ENCODE data around the gene EPN1.
A peak's percentile ranks its signal among the peaks of the same experiment; 100 is the strongest.

Gene EPN1

GRCh38 chr19:55648585-55649267, 26.3 kb upstream of the EPN1 start:
- in situ Hi-C loops (cut with HindIII; ENCODE audit: low pct_ligation_motif_present, low sequenced_read_pairs): no loop called here
- no peak overlapping the region for H3K27ac ChIP-seq
- H3K4me3 ChIP-seq (ENCODE audit: low read depth, low read length): peak overlapping the region; percentile 70
- no peaks in the 10 kb centered on the region for H3K27me3 ChIP-seq (replicated peaks)
- H3K36me3 ChIP-seq (replicated peaks): peaks cover 8% of the 10 kb centered on the region
- no peak for TF ChIP-seq CTCF (IDR thresholded peaks at IDR 0.05; ENCODE audit: low read depth, low read length, missing control alignments)
- DNase-seq: no peak

- peaks cover 8% of the 10 kb centered on the region for H3K36me3 ChIP-seq (replicated peaks)
- DNase-seq: no peak
- H3K27me3 ChIP-seq (replicated peaks): no peaks in the 10 kb centered on the region
- in situ Hi-C loops (cut with HindIII; ENCODE audit: low pct_ligation_motif_present, low sequenced_read_pairs): no loop called here
- no peak overlapping the region for H3K4me3 ChIP-seq (ENCODE audit: low read depth, low read length)
- H3K27ac ChIP-seq: no peak overlapping the region
- TF ChIP-seq CTCF (IDR thresholded peaks at IDR 0.05; ENCODE audit: low read depth, low read length, missing control alignments): no peak
Observed at GRCh38 chr19:55649268-55650125, 25.5 kb upstream of the EPN1 start.

- peaks cover 4% of the 10 kb centered on the region for H3K36me3 ChIP-seq (replicated peaks)
Observed at GRCh38 chr19:55650126-55650557, 24.9 kb upstream of the EPN1 start.

GRCh38 chr19:55650602-55651230, 24.3 kb upstream of the EPN1 start:
- Histone ChIP-seq H3K4me3 (ENCODE audit: low read depth, low read length) (no peak overlapping the region), H3K27ac (no peak overlapping the region), H3K27me3 (replicated peaks) (no peaks in the 10 kb centered on the region), H3K36me3 (replicated peaks) (no peaks in the 10 kb centered on the region)
- TF ChIP-seq CTCF (IDR thresholded peaks at IDR 0.05; ENCODE audit: low read depth, low read length, missing control alignments): no peak
- in situ Hi-C loops (cut with HindIII; ENCODE audit: low pct_ligation_motif_present, low sequenced_read_pairs): no loop called here
- DNase-seq: no peak

More at GRCh38 chr19:55650126-55650557, 24.9 kb upstream of the EPN1 start:
- H3K27me3 ChIP-seq (replicated peaks): no peaks in the 10 kb centered on the region
- in situ Hi-C loops (cut with HindIII; ENCODE audit: low pct_ligation_motif_present, low sequenced_read_pairs): no loop called here
- H3K27ac ChIP-seq: no peak overlapping the region
- H3K4me3 ChIP-seq (ENCODE audit: low read depth, low read length): no peak overlapping the region
- DNase-seq: no peak
- TF ChIP-seq CTCF (IDR thresholded peaks at IDR 0.05; ENCODE audit: low read depth, low read length, missing control alignments): no peak

GRCh38 chr19:55651236-55651635, 23.8 kb upstream of the EPN1 start:
- in situ Hi-C loops (cut with HindIII; ENCODE audit: low pct_ligation_motif_present, low sequenced_read_pairs): no loop called here
- Histone ChIP-seq H3K27me3 (replicated peaks) (no peaks in the 10 kb centered on the region), H3K27ac (no peak overlapping the region), H3K36me3 (replicated peaks) (no peaks in the 10 kb centered on the region), H3K4me3 (ENCODE audit: low read depth, low read length) (no peak overlapping the region)
- no peak for TF ChIP-seq CTCF (IDR thresholded peaks at IDR 0.05; ENCODE audit: low read depth, low read length, missing control alignments)
- no peak for DNase-seq
